ENCODE results near the gene KLF16. TPM values are rescaled to one million over a fixed set of nuclear protein-coding genes. Genes with fewer than 3 reads are reported as not detected.

KLF16 gene
- total and polyA plus RNA-seq, 9 of the 15 experiments (the other 6 are each of a cell fraction or from before 2014, with no cell fraction given): 0.04 to 60.4 (median 6.8) TPM

DNA sequence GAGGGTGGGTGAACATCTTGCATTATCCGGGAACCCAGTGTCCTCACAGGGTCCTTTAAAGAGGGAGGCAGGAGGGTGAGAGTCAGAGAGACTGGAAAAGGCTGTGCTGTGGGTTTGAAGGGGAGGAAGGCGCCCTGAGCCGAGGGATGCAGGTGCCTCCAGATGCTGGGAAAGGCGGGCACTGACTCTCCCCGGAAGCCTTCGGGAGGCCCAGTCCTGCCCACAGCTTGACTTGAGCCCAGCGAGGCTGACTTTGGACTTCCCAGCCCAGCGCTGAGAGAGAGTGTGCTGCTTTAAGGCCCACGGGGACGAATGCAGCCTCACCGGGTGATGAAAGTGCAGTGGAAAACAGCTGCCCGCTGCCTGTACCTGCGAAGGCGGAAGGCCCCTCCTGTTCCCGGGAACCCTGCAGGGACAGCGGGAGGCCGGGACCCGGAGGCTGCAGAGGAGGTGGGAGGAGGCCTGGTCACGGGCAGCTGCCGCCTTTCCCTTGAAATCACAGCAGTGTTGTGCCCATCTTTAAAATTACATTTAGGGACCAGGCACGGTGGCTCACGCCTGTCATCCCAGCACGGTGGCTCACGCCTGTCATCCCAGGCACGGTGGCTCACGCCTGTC, 31.2 kb downstream of the KLF16 start:
- CTCF ChIA-PET (ENCODE audit: low intra/inter-chr PET ratio): interaction anchor here (0.6 kb wide), 1 partner anchor 244 kb away, joined by 4 read pairs; no protein-coding TSS in a partner anchor
- Histone ChIP-seq H3K36me3 (ENCODE audit: control insufficient read depth, insufficient read depth, low read length) (peaks cover 69% of the 10 kb centered on the region; the same call in 2 of the 3 replicates), H3K4me1 (replicated peaks in 1 of 2; ENCODE audit: control insufficient read depth in 2 of 2, insufficient read depth in 2 of 2, low read length in 2 of 2) (peaks cover 22 to 73% of the 10 kb centered on the region in 2 experiments), H3K4me3 (no peak overlapping the region), H2AFZ (ENCODE audit: low read depth, low read length) (no peak overlapping the region), H3K9me3 (replicated peaks; ENCODE audit: control insufficient read depth, insufficient read depth, low read depth, low read length) (no peaks in the 10 kb centered on the region), H3K79me2 (ENCODE audit: control insufficient read depth, insufficient read depth, low read length) (peaks cover 72% of the 10 kb centered on the region), H4K20me1 (replicated peaks; ENCODE audit: control insufficient read depth, insufficient read depth, low read length) (no peaks in the 10 kb centered on the region; the same call in 1 of the 2 replicates), H3K4me2 (ENCODE audit: insufficient read depth, low read length) (no peak overlapping the region), H3K9ac (ENCODE audit: insufficient read depth in 1 of 2, low read depth in 2 of 2, low read length in 2 of 2) (peak overlapping the region in 1 of 2 experiments; percentile 43; a peak in 2 of 4 replicates), H3K27me3 (ENCODE audit: control insufficient read depth in 2 of 2, insufficient read depth in 2 of 2, low read length in 2 of 2) (no peaks in the 10 kb centered on the region), H3K27ac (ENCODE audit: extremely low read depth, low read depth, low read length) (no peak overlapping the region), H3K9me1 (ENCODE audit: control insufficient read depth, insufficient read depth, low read length) (no peaks in the 10 kb centered on the region)
- TF ChIP-seq ELF2 (CRISPR knock-in tag; IDR thresholded peaks at IDR 0.05) (no peak), POLR2G (IDR thresholded peaks at IDR 0.05; ENCODE audit: low read depth, low read length) (peak; percentile 56), TFAP4 (CRISPR knock-in tag; IDR thresholded peaks at IDR 0.05; ENCODE audit: borderline replicate concordance) (no peak), ZC3H8 (IDR thresholded peaks at IDR 0.05) (no peak)
- no TSS peak for BruUV-seq (replicated peaks)
- POLR2A ChIA-PET: interaction anchor here (0.7 to 1.4 kb wide), 2 partner anchors 9 to 13 kb away, joined by 3 to 5 read pairs; no protein-coding TSS in a partner anchor
- ATAC-seq (no peak), FAIRE-seq (no peak), DNase-seq (ENCODE audit: extremely low read depth in 1 of 4, low spot score in 3 of 4) (no peak)
- in situ Hi-C loops (cut with MboI): no loop called here
- 89% methylated on average over 19 of the region's 26 CpGs for WGBS (ENCODE audit: insufficient coverage, low coverage, missing lambda C conversion rate)
- intact Hi-C loops (cut with micrococcal nuclease): no loop called here
